Measurements from ENCODE around the gene CBY2.

DNA sequence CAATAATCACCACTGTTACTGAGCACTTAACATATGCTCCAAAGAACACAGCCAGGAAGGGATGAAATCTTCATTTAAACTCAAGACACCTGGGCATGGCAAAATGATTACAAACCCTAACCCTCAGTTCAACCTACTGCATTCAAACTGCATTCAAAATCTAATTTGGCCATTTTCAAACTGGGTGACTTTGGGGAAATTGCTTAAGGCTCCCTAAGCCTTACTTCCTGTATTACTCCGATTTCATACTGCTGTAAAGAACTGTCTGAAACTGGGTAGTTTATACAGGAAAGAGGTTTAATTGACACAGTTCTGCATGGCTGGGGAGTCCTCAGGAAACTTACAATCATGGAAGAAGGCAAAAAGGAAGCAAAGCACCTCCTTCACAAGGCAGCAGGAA lies 50.4 kb downstream of the CBY2 start:
- TF ChIP-seq, protein P1, sequence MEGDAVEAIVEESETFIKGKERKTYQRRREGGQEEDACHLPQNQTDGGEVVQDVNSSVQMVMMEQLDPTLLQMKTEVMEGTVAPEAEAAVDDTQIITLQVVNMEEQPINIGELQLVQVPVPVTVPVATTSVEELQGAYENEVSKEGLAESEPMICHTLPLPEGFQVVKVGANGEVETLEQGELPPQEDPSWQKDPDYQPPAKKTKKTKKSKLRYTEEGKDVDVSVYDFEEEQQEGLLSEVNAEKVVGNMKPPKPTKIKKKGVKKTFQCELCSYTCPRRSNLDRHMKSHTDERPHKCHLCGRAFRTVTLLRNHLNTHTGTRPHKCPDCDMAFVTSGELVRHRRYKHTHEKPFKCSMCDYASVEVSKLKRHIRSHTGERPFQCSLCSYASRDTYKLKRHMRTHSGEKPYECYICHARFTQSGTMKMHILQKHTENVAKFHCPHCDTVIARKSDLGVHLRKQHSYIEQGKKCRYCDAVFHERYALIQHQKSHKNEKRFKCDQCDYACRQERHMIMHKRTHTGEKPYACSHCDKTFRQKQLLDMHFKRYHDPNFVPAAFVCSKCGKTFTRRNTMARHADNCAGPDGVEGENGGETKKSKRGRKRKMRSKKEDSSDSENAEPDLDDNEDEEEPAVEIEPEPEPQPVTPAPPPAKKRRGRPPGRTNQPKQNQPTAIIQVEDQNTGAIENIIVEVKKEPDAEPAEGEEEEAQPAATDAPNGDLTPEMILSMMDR (conservative IDR thresholded peaks at IDR 0.05; ENCODE audit: low read depth in 2 of 2): no peak
- no peak for TF ChIP-seq POLR2AphosphoS5 (IDR thresholded peaks at IDR 0.05; ENCODE audit: low read depth)
- TF ChIP-seq NANOG (IDR thresholded peaks at IDR 0.05; ENCODE audit: borderline replicate concordance): no peak
- TF ChIP-seq EZH2 (IDR thresholded peaks at IDR 0.05; ENCODE audit: low read depth, unreplicated experiment): no peak
- TF ChIP-seq, protein P2, sequence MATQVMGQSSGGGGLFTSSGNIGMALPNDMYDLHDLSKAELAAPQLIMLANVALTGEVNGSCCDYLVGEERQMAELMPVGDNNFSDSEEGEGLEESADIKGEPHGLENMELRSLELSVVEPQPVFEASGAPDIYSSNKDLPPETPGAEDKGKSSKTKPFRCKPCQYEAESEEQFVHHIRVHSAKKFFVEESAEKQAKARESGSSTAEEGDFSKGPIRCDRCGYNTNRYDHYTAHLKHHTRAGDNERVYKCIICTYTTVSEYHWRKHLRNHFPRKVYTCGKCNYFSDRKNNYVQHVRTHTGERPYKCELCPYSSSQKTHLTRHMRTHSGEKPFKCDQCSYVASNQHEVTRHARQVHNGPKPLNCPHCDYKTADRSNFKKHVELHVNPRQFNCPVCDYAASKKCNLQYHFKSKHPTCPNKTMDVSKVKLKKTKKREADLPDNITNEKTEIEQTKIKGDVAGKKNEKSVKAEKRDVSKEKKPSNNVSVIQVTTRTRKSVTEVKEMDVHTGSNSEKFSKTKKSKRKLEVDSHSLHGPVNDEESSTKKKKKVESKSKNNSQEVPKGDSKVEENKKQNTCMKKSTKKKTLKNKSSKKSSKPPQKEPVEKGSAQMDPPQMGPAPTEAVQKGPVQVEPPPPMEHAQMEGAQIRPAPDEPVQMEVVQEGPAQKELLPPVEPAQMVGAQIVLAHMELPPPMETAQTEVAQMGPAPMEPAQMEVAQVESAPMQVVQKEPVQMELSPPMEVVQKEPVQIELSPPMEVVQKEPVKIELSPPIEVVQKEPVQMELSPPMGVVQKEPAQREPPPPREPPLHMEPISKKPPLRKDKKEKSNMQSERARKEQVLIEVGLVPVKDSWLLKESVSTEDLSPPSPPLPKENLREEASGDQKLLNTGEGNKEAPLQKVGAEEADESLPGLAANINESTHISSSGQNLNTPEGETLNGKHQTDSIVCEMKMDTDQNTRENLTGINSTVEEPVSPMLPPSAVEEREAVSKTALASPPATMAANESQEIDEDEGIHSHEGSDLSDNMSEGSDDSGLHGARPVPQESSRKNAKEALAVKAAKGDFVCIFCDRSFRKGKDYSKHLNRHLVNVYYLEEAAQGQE (IDR thresholded peaks at IDR 0.05; ENCODE audit: unreplicated experiment): no peak
- TF ChIP-seq ZNF331 (CRISPR knock-in tag; IDR thresholded peaks at IDR 0.05; ENCODE audit: low read depth): no peak
- no peak for TF ChIP-seq EZH2phosphoT487 (IDR thresholded peaks at IDR 0.05; ENCODE audit: unreplicated experiment)
- no peak for TF ChIP-seq CREB1 (CRISPR knock-in tag; IDR thresholded peaks at IDR 0.05; ENCODE audit: low read depth)
- TF ChIP-seq STAT1 (IDR thresholded peaks at IDR 0.05; ENCODE audit: unreplicated experiment): no peak
- TF ChIP-seq JUNB (IDR thresholded peaks at IDR 0.05; ENCODE audit: unreplicated experiment): no peak
